ENCODE data around the gene ITGAL. TPM values are rescaled to one million over a fixed set of nuclear protein-coding genes. Genes with fewer than 3 reads are reported as not detected.

Gene ITGAL
- total RNA-seq (2021): 0.50 TPM in 1 of 2 replicates, not detected in the other
- percentile 3 among the genes with signal in this experiment for Bru-seq, nascent RNA
- percentile 7 among the genes with signal in this experiment for BruChase-seq, experiment 1, labeled RNA remaining after a 2-hour chase
- percentile 8 among the genes with signal in this experiment for BruChase-seq, experiment 2, labeled RNA remaining after a 6-hour chase
- long read RNA-seq: 0 reads

- TF ChIP-seq EZH2 (IDR thresholded peaks at IDR 0.05; ENCODE audit: low read depth): no peak
- no peak for TF ChIP-seq CTCF (conservative IDR thresholded peaks at IDR 0.05)
- Histone ChIP-seq H3K36me3 (ENCODE audit: low read depth) (no peaks in the 10 kb centered on the region), H3K4me2 (no peak within 1 kb of the TSS), H3K4me1 (replicated peaks; ENCODE audit: insufficient read depth) (no peaks in the 10 kb centered on the region; the same call in 1 of the 2 replicates), H3K27ac (no peak within 1 kb of the TSS), H3K79me2 (ENCODE audit: low read depth) (no peaks in the 10 kb centered on the region), H3F3A (ENCODE audit: insufficient read depth, low read depth) (0 out of 2 replicates have a peak, but pooled peaks cover 4% of the 10 kb centered on the region), H3K27me3 (ENCODE audit: insufficient read depth, low read depth) (peaks cover 14% of the 10 kb centered on the region; the same call in 1 of the 2 replicates), H3K9me3 (ENCODE audit: insufficient read depth, low read depth) (no peaks in the 10 kb centered on the region), H4K20me1 (ENCODE audit: insufficient read depth) (no peaks in the 10 kb centered on the region), H3K9me2 (ENCODE audit: insufficient read depth) (no peaks in the 10 kb centered on the region), H3K4me3 (no peak within 1 kb of the TSS), H2AFZ (no peak within 1 kb of the TSS)
- no peak for DNase-seq
- no TSS peak for BruUV-seq (replicated peaks)
- ChIA-PET POLR2A (ENCODE audit: unreplicated experiment) (no interaction called here), CTCF (interaction anchor here (0.6 kb wide), 1 partner anchor 380 kb away, joined by 3 read pairs; no protein-coding TSS in a partner anchor)
- intact Hi-C loops (cut with micrococcal nuclease; ENCODE audit: unreplicated experiment): no loop called here
These were observed at the start of gene ITGAL for GRCh38 chr16:30472328-30472942. ITGAL (plus strand) TSS chr16:30472742; CDS start chr16:30472838, 96 bp downstream.

- no peaks in the 10 kb centered on the region for H3K27me3 ChIP-seq (ENCODE audit: insufficient read depth, low read depth)
- peaks cover 17% of the 10 kb centered on the region; the same call in 1 of the 2 replicates for H3F3A ChIP-seq (ENCODE audit: insufficient read depth, low read depth)
- H3K27ac ChIP-seq: no peak overlapping the region
- H3K9me2 ChIP-seq (ENCODE audit: insufficient read depth): no peaks in the 10 kb centered on the region
- H3K4me2 ChIP-seq: no peak overlapping the region
- H2AFZ ChIP-seq: no peak overlapping the region
- no peaks in the 10 kb centered on the region for H3K9me3 ChIP-seq (ENCODE audit: insufficient read depth, low read depth)
- peaks cover 12% of the 10 kb centered on the region; the same call in 1 of the 2 replicates for H3K36me3 ChIP-seq (ENCODE audit: low read depth)
- no TSS peak for BruUV-seq (replicated peaks)
- ChIA-PET POLR2A (ENCODE audit: unreplicated experiment) (no interaction called here), CTCF (no interaction called here)
- no peak for DNase-seq
- no peak overlapping the region for H3K4me3 ChIP-seq
- TF ChIP-seq CTCF (conservative IDR thresholded peaks at IDR 0.05): no peak
- TF ChIP-seq EZH2 (IDR thresholded peaks at IDR 0.05; ENCODE audit: low read depth): no peak
- intact Hi-C loops (cut with micrococcal nuclease; ENCODE audit: unreplicated experiment): no loop called here
- peaks cover 37% of the 10 kb centered on the region for H3K79me2 ChIP-seq (ENCODE audit: low read depth)
- peaks cover 12% of the 10 kb centered on the region for H3K4me1 ChIP-seq (replicated peaks; ENCODE audit: insufficient read depth)
- no peaks in the 10 kb centered on the region for H4K20me1 ChIP-seq (ENCODE audit: insufficient read depth)
These were observed 44.5 kb upstream of the ITGAL start for GRCh38 chr16:30428055-30428454.

GRCh38 chr16:30429418-30429677 is 43.2 kb upstream of the ITGAL start:
- Histone ChIP-seq H3K9me3 (ENCODE audit: insufficient read depth, low read depth) (no peaks in the 10 kb centered on the region), H3K4me3 (peak overlapping the region; percentile 67), H3K27ac (peak overlapping the region; percentile 3; the same call in 1 of the 2 replicates), H3F3A (ENCODE audit: insufficient read depth, low read depth) (peaks cover 17% of the 10 kb centered on the region; the same call in 1 of the 2 replicates), H3K9me2 (ENCODE audit: insufficient read depth) (no peaks in the 10 kb centered on the region), H3K79me2 (ENCODE audit: low read depth) (peaks cover 37% of the 10 kb centered on the region), H3K4me1 (replicated peaks; ENCODE audit: insufficient read depth) (peaks cover 12% of the 10 kb centered on the region), H3K36me3 (ENCODE audit: low read depth) (peaks cover 4% of the 10 kb centered on the region; the same call in 1 of the 2 replicates), H4K20me1 (ENCODE audit: insufficient read depth) (no peaks in the 10 kb centered on the region), H2AFZ (peak overlapping the region; percentile 89), H3K27me3 (ENCODE audit: insufficient read depth, low read depth) (no peaks in the 10 kb centered on the region), H3K4me2 (peak overlapping the region; percentile 83)
- CTCF ChIA-PET: interaction anchor here (0.6 to 1.8 kb wide), 28 partner anchors 11 to 638 kb away, joined by 3 to 20 read pairs (median 4); partner anchors contain the start of genes FBRS, PRR14, SEPHS2 and TBX6
- POLR2A ChIA-PET (ENCODE audit: unreplicated experiment): interaction anchor here (0.5 to 1.1 kb wide), 7 partner anchors 22 to 286 kb away, joined by 3 to 31 read pairs (median 4); partner anchors contain the start of genes ZNF689, ZNF764 and ZNF771
- TF ChIP-seq CTCF (conservative IDR thresholded peaks at IDR 0.05) (no peak), EZH2 (IDR thresholded peaks at IDR 0.05; ENCODE audit: low read depth) (no peak)
- no peak for DNase-seq
- no TSS peak for BruUV-seq (replicated peaks)
- intact Hi-C loops (cut with micrococcal nuclease; ENCODE audit: unreplicated experiment): no loop called here
